ACC112 (cell line): ENCODE results near the gene MYH7B.

ENCODE experiments used
- H2AFZ ChIP-seq: fragments of 200-600 bp; sonication (generic); one replicate; pipeline ENCODE4 v1.6.0; 2017; ENCODE audit warnings: antibody characterized with exemption, low read length; ENCODE audit not compliant: unreplicated experiment
- H3K27ac ChIP-seq: fragments of 200-600 bp; sonication (generic); 2 replicates; pipeline ENCODE4 v1.5.1; 2014; ENCODE audit warnings: low read depth, mild to moderate bottlenecking, antibody characterized with exemption, low read length, moderate library complexity
- H3K27me3 ChIP-seq: fragments of 200-600 bp; sonication (generic); 2 replicates; pipeline ENCODE4 v1.6.1; 2014; ENCODE audit warnings: mild to moderate bottlenecking, antibody characterized with exemption, low read length, moderate library complexity, mixed read lengths; ENCODE audit not compliant: insufficient read depth
- H3K36me3 ChIP-seq: fragments of 200-600 bp; sonication (generic); 2 replicates; pipeline ENCODE4 v1.6.1; 2016; ENCODE audit warnings: mild to moderate bottlenecking, antibody characterized with exemption, low read length, moderate library complexity, mixed read lengths; ENCODE audit not compliant: insufficient read depth
- H3K4me1 ChIP-seq: fragments of 200-600 bp; sonication (generic); one replicate; pipeline ENCODE4 v1.6.1; 2016; ENCODE audit warnings: low read length, mixed read lengths; ENCODE audit not compliant: insufficient read depth, unreplicated experiment, control insufficient read depth
- H3K4me3 ChIP-seq: fragments of 200-600 bp; sonication (generic); 2 replicates; pipeline ENCODE4 v1.5.1; 2014; ENCODE audit warnings: mild to moderate bottlenecking, low read depth, low read length
- H3K79me2 ChIP-seq: fragments of 200-600 bp; sonication (generic); one replicate; pipeline ENCODE4 v1.6.0; 2016; ENCODE audit warnings: low read length; ENCODE audit not compliant: control insufficient read depth, unreplicated experiment, insufficient read depth

The MYH7B gene

GRCh38 chr20:34954904-34955230, 801 bp upstream of the MYH7B start:
- peak overlapping the region; percentile 86 for H2AFZ ChIP-seq
- no peaks in the 10 kb centered on the region for H3K27me3 ChIP-seq
- peaks cover 24% of the 10 kb centered on the region for H3K79me2 ChIP-seq
- peaks cover 7% of the 10 kb centered on the region for H3K4me1 ChIP-seq
- H3K27ac ChIP-seq = peak overlapping the region; percentile 57
- H3K4me3 ChIP-seq = peak overlapping the region; percentile 86
- no peaks in the 10 kb centered on the region for H3K36me3 ChIP-seq

- H3K27me3 ChIP-seq = no peaks in the 10 kb centered on the region
- H3K79me2 ChIP-seq = peaks cover 24% of the 10 kb centered on the region
- peaks cover 7% of the 10 kb centered on the region for H3K4me1 ChIP-seq
- H2AFZ ChIP-seq = peak overlapping the region; percentile 51
- peak overlapping the region; percentile 86 for H3K4me3 ChIP-seq
- H3K27ac ChIP-seq = no peak overlapping the region
- H3K36me3 ChIP-seq = no peaks in the 10 kb centered on the region
These were observed 382 bp downstream of the MYH7B start for GRCh38 chr20:34956041-34956458.

DNA sequence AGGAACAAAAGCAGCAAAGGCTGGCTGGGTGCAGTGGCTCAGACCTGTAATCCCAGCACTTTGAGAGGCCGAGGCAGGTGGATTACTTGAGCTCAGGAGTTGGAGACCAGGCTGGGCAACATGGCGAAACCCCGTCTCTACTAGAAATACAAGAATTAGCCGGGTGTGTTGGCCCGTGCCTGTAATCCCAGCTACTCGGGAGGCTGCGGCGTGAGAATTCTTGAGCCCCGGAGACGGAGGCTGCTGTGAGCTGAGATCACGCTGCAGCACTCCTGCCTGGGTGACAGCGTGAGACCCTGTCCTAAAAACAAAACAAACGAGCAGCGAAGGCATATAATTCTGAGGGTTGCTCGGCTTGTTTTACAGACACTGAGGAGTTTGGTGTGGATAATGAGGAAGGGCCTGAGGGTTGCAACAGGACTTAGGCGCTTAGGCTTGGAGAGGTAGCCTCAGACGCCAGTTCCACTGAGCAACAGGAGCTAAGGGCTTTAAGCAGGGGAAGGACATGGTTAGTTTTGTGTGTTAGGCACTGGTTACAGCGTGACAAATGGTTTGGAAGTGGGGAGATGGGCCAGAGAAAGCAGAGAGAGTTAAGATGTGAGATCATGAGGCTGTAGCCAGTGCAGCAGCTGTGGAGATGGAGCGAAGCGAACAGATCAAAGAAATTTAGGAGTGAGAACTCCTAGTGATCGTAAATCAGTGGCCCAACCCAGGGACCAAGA, 1.2 kb downstream of the MYH7B start:
- Histone ChIP-seq H3K36me3 (no peaks in the 10 kb centered on the region), H3K4me3 (no peak overlapping the region), H3K27ac (no peak overlapping the region), H3K4me1 (peaks cover 7% of the 10 kb centered on the region), H3K79me2 (peaks cover 19% of the 10 kb centered on the region), H3K27me3 (no peaks in the 10 kb centered on the region), H2AFZ (no peak overlapping the region)

- no peaks in the 10 kb centered on the region for H3K27me3 ChIP-seq
- no peak overlapping the region for H2AFZ ChIP-seq
- H3K27ac ChIP-seq = no peak overlapping the region
- H3K4me3 ChIP-seq = no peak overlapping the region
- no peaks in the 10 kb centered on the region for H3K79me2 ChIP-seq
- H3K36me3 ChIP-seq = no peaks in the 10 kb centered on the region
- H3K4me1 ChIP-seq = no peaks in the 10 kb centered on the region
These were observed 8.8 kb downstream of the MYH7B start for GRCh38 chr20:34964486-34964885.

DNA sequence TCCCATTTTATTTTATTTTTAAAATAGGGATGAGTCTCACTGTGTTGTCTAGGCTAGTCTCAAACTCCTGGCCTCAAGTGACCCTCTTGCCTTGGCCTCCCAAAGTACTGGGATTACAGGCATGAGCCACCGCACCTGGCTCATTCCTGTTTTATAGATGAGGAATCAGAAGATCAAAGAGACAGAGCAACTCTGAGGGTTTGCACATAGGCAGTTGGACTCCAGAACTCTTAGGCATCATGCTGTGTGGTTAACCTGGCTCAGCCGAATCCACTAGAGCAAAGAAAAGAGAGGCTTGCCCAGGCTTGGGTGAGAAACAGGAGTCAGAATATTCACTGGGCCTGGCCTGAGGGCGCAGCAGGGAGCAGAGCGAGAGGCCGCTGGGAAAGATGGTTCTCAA, 9.4 kb downstream of the MYH7B start:
- no peak overlapping the region for H3K27ac ChIP-seq
- no peaks in the 10 kb centered on the region for H3K27me3 ChIP-seq
- H2AFZ ChIP-seq = no peak overlapping the region
- no peaks in the 10 kb centered on the region for H3K79me2 ChIP-seq
- no peak overlapping the region for H3K4me3 ChIP-seq
- H3K4me1 ChIP-seq = no peaks in the 10 kb centered on the region
- no peaks in the 10 kb centered on the region for H3K36me3 ChIP-seq

DNA sequence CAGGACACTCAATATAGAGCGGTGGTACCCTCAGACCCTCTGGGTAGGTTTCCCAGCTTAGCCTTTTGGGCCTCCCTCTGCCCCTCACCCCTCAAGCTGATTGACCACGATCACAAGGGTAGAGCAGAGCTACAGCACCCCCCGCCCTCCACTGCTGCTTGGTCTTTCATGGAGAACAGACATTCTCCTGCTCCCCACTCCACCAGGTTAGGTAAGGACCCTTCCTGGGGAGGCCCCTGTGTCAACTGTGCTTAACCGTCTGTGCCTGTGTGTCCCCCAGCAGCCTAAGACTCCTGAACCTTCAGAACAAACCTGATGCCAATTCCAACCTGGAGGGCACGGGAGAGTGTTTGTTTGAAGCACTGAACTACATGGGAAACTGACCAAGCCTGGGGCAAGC, 11.8 kb downstream of the MYH7B start:
- Histone ChIP-seq H2AFZ (no peak overlapping the region), H3K79me2 (no peaks in the 10 kb centered on the region), H3K27ac (no peak overlapping the region), H3K27me3 (no peaks in the 10 kb centered on the region), H3K4me1 (no peaks in the 10 kb centered on the region), H3K4me3 (no peak overlapping the region), H3K36me3 (no peaks in the 10 kb centered on the region)

DNA sequence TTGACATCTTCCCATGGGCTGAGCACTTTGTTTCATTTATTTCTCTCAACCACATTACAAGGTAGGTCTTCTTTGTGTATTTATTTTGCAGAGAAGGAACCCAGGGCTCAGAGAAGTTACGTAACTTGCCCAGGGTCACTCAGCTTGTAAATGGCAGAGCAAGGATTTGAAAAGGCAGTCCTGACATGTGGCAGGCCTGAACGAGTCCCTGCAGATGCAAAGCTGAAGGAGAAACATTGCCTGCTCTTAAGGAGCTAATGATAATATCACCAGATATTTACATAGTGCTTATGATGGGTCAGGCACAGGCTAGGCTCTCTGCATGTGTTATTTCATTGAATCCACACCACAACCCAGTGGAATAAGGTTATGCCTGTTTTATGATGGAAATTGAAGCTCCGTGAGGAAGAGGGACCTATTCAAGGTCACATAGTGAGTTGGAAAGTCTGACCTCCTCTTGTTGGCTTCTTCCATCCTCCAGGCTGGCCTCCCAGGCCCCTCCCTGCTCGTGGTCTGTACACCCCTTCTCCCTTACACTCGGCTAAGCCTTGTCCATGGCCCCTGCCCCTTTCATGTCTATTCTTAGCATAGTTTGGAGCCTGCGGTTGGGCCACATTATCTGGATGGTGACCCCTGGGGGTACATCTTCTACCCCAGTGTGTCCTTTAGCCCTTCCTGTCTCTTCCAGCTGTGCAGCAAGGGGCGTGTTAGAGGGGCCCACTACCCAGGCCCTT, 12.5 kb downstream of the MYH7B start:
- Histone ChIP-seq H3K27ac (no peak overlapping the region), H3K79me2 (no peaks in the 10 kb centered on the region), H3K27me3 (no peaks in the 10 kb centered on the region), H3K4me3 (no peak overlapping the region), H2AFZ (no peak overlapping the region), H3K36me3 (no peaks in the 10 kb centered on the region), H3K4me1 (no peaks in the 10 kb centered on the region)

GRCh38 chr20:34970193-34970840, 14.6 kb downstream of the MYH7B start:
- no peaks in the 10 kb centered on the region for H3K36me3 ChIP-seq
- H2AFZ ChIP-seq = no peak overlapping the region
- H3K27me3 ChIP-seq = peaks cover 6% of the 10 kb centered on the region; the same call in 1 of the 2 replicates
- no peaks in the 10 kb centered on the region for H3K4me1 ChIP-seq
- H3K4me3 ChIP-seq = no peak overlapping the region
- H3K79me2 ChIP-seq = no peaks in the 10 kb centered on the region
- H3K27ac ChIP-seq = no peak overlapping the region

- Histone ChIP-seq H3K27ac (no peak overlapping the region), H3K4me1 (no peaks in the 10 kb centered on the region), H3K4me3 (no peak overlapping the region)
These were observed 15.3 kb downstream of the MYH7B start for GRCh38 chr20:34970846-34971560.

DNA sequence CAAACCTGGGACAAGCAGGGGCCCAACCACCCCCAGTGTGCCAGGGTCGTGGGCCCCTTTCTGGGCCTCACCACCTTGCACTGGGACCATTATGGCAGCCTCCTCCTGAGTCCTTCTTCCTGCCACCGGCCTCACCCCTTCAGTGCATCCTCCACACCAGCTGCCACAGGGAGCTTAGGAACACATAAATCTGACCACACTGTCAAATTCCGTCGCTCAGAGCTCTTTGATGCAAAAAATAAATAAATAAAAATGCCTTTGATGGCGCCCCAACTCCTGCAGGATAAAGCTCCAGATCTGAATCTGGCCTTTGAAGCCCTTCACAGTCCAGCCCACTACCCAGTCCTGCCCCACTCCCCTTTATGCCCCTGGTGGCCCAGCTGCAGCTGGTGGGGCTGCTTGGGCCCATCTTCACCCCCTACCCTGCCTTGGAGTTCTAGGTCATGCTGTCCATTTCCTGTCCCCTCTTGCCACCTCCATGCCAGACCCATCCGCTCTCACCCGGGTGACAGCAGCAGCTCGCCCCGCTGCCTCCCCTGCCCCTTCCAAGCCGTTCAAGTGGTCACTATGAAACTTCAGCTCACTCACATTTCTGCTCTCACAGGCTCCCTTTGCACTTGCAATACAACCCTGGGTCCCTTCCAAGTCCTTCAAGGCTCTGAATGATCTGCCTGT, 16.0 kb downstream of the MYH7B start:
- Histone ChIP-seq H2AFZ (no peak overlapping the region), H3K36me3 (no peaks in the 10 kb centered on the region), H3K4me1 (no peaks in the 10 kb centered on the region), H3K79me2 (no peaks in the 10 kb centered on the region), H3K27ac (no peak overlapping the region), H3K4me3 (no peak overlapping the region), H3K27me3 (peaks cover 10% of the 10 kb centered on the region; the same call in 1 of the 2 replicates)

More at GRCh38 chr20:34970846-34971560, 15.3 kb downstream of the MYH7B start:
- Histone ChIP-seq H3K79me2 (no peaks in the 10 kb centered on the region), H3K36me3 (no peaks in the 10 kb centered on the region), H3K27me3 (peaks cover 7% of the 10 kb centered on the region; the same call in 1 of the 2 replicates), H2AFZ (no peak overlapping the region)
